NCI-H748 (cell line): Measurements from ENCODE around the gene MESP1.
A peak's percentile ranks its signal among the peaks of the same experiment; 100 is the strongest.

Experiments
- DNase-seq: peaks from one replicate; lab custom pipeline; 2025; ENCODE audit not compliant: unreplicated experiment; lab: John Stamatoyannopoulos, UW

The MESP1 gene

GRCh38 chr15:89760303-89761008 lies 9.4 kb upstream of the MESP1 start:
- peak; percentile 33 for DNase-seq

DNA sequence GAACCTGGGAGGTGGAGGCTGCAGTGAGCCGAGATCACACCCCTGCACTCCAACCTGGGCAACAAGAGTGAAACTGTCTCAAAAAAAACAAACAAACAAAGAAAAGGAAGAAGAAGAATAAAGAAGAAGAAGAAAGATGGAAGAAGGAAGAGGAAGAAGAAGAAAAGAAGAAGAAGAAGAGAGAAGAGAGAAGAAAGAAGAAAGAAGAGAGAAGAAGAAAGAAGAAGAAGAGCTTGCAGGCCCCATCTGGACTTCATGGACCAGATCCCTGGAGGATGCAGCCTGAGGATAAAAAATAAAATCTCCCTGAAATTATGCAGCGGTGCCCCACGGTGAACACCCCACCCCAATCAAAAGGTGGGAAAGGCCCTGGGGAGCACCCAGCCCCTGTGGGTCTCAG lies 8.8 kb upstream of the MESP1 start:
- DNase-seq, result no peak

GRCh38 chr15:89758981-89759380 lies 7.9 kb upstream of the MESP1 start:
- DNase-seq, result no peak

GRCh38 chr15:89758283-89758682 lies 7.2 kb upstream of the MESP1 start:
- no peak for DNase-seq

- no peak for DNase-seq
Measured at GRCh38 chr15:89756897-89757296, 5.8 kb upstream of the MESP1 start.

GRCh38 chr15:89755701-89756100 lies 4.7 kb upstream of the MESP1 start:
- no peak for DNase-seq

- no peak for DNase-seq
Measured at GRCh38 chr15:89754361-89755154, 3.5 kb upstream of the MESP1 start.

DNA sequence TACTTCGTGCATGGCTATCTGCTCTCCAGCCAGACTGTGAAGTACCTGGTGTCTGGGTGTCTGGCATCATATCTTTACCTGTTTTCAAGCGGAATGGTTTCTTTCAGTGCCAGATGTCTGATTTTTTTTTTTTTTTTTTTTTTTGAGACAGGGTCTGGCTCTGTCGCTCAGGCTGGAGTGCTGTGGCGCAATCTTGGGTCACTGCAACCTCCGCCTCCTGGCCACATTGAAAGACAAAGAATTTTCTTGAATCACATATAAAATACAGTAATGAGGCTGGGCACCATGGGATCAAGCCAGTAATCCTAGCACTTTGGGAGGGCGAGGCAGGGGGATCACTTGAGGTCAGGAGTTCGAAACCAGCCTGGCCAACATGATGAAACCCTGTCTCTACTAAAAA lies 2.8 kb upstream of the MESP1 start:
- DNase-seq, result no peak

- DNase-seq, result no peak
Measured at GRCh38 chr15:89751748-89752147, 699 bp upstream of the MESP1 start.

DNA sequence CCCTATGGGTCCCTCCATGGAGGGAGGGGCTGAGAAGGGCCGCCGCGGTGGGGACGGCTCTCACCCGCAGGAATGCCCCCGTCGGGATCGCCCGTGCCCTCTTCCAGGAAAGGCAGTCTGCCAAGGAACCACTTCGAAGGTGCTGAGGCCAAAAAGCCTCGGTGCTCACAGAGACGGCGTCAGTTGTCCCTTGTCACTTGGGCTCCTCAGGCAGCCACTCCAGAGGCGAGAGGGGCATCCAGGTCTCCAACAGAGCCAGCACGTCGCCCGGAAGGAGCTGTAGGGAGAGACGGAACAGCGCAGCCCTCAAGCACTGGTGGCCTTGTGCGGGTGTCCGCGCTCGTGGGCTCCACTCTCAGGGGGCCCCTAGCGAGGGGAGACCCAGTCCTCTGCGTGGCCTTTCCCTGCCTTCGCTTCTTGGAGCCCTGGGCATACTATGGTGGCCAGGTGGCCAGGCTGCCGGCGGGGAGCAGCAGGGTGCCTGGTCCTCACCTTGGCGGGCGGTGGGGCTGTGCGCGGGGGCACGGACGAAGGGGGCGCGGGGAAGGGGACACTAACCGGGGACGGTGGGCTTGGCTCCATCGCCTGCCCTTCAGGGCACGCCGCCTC lies 994 bp downstream of the MESP1 start:
- DNase-seq, result peak; percentile 57

DNA sequence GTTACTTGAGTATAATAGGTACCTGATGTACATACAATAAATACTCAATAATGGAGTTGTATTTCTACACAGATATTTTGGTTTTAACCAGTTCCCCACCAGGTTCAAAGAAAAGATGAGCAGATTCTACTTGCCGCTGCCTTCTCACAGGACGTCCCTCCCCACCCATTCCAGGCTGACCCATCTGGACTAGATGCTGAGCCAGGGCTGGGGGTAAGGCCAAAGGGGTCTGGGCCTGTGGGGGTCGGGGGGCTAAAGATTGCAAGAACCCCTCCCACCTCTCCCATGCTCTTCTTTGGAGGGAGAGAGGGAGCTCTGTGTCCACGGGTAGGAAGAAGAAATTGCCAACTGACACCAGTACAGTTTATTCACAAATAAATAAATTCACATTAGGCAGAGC lies 1.5 kb downstream of the MESP1 start:
- DNase-seq, result no peak

DNA sequence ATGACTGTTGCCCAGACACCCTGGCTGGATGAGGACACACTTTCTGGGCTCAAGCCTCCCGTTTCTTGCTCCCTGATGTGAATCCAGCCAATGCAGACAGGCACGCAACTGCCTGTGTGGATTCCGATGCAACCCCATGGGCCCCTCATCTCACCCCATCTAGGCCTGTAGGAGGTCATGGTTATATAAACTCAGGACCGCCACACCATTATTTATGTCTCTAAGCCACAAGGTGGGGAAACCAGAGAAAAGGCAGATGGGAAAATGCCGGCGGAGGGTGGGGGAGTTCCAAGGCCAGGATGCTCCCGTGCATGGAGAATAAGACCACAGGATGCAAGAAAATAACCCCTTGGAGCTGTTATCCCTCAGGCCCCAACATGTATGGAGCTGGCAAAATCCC lies 2.0 kb downstream of the MESP1 start:
- DNase-seq, result no peak

GRCh38 chr15:89747708-89748682 lies 3.1 kb downstream of the MESP1 start:
- DNase-seq, result no peak

DNA sequence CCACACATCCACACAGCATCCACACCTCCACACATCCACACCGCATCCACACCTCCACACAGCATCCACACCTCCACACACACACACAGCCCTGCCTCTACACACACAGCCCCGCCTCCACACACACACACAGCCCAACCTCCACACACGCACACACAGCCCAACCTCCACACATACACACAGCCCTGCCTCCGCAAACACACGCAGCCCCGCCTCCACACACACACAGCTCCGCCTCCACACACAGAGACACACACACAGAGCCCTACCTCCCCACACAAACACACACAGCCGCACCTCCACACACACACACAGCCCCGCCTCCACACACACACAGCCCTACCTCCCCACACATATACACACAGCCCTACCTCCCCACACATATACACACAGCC lies 4.7 kb downstream of the MESP1 start:
- peak; percentile 8 for DNase-seq

DNA sequence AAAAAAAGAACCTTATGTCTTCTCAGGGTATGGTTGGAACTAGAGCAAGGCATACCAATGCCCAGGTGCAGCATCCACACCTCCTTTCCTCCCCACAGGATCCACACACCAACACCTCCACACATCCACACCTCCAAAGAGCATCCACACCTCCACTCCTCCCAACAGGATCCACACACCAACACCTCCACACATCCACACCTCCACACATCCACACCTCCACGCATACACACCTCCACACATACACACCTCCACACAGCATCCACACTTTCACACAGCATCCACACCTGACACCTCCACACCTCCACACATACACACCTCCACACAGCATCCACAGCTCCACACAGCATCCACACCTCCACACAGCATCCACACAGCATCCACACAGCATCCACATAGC lies 5.3 kb downstream of the MESP1 start:
- DNase-seq, result no peak

- DNase-seq, result no peak
Measured at GRCh38 chr15:89745131-89745530, 5.9 kb downstream of the MESP1 start.

DNA sequence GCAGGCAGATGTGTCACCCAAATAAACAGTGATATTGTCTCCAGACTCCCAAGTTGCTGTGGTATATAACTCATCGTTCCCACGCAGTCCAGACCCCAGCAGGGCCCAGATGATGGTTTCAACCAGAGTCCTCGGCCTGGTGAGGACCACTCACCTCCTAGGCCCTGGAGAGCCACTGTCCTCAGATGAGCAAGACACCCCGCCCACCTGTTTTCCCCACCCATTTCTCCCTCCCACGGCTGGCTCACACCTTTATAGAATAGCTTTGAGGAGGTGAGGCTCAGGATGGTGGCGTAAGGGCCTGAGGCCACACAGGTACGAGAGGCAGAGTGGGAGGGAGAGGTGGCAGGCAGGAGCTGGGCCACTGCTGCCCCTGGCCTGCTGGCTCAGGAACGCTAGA lies 7.5 kb downstream of the MESP1 start:
- no peak for DNase-seq

DNA sequence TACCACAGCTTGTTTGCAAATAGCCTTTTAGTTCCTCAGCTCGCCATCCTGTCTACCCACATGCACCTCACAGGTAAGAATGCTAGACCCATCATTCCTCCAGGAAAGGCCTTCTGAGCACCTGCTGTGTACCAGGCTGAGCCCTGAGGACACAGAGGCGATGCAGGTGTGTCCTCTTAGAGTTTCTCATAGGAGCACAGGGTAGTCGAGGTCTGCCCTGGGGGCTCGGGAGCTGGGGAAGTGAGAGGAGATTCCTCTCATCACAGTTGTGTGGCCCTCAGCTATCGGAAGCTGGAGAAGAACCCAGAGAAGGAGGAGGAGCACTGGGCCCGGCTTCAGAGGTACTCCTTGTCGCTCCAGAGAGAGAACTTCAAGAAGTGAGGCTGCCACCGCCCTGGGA lies 8.0 kb downstream of the MESP1 start:
- no peak for DNase-seq

DNA sequence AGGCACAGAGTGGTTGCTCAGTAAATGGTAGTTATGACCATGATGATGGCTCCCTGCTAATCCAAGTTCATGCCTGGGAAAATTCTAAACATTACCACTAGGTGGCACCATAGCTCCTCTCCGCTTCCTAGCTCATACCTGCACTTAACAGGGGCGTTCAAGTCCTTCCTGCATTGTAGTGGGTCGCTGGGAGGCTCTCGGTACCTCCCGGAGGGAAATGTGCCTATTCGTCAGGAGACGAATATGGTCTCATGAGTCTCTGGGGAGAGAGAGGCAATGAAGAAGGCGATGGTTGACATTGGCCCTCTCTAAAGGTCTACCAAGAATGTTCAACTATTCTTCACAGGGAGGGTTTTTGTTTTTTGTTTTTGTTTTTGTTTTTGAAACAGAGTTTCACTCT lies 10.9 kb downstream of the MESP1 start:
- peak; percentile 73 for DNase-seq

DNA sequence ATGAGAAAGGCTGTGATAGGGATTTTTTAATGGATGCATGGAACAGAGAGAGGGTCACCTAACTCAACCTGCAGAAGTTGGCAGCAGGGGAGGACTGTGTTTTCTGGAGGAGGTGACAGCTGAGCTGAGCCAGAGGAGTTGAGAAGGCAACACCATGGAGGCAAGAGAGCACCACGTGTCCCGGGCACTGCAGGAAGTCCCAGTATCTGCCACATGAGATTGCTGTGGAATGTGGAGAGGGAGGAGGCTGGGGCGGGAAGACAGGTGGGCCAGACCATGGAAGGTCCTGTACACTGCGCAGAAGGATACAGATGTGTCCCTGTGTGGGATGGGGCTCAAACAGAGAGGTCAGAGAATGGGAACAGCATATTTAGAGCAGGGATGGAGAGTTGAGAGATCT lies 15.3 kb downstream of the MESP1 start:
- no peak for DNase-seq
